Renal cortex interstitium (tissue), 11 donors: ENCODE results near the gene BMP8B. TPM values are rescaled to one million over a fixed set of nuclear protein-coding genes. Genes with fewer than 3 reads are reported as not detected.
A peak's percentile ranks its signal among the peaks of the same experiment; 100 is the strongest.

Experiments used
- DNase-seq, 11 donors: peaks; one replicate each; pipeline ENCODE4 v3.0.0-alpha.2; 2013; ENCODE audit warnings: low read depth in 9 of 11, low spot score in 4 of 11; ENCODE audit errors: extremely low read depth in 1 of 11
- polyA plus RNA-seq, 3 donors: library from polyadenylated mRNA; unstranded; fragments of 120-200 nt; gene quantifications; one replicate each; pipeline ENCODE4 v1.2.1, GENCODE V29; 2013; ENCODE audit not compliant: insufficient read length in 3 of 3

BMP8B gene
- polyA plus RNA-seq, 3 donors: 1.9 to 5.1 (median 2.1) TPM

DNA sequence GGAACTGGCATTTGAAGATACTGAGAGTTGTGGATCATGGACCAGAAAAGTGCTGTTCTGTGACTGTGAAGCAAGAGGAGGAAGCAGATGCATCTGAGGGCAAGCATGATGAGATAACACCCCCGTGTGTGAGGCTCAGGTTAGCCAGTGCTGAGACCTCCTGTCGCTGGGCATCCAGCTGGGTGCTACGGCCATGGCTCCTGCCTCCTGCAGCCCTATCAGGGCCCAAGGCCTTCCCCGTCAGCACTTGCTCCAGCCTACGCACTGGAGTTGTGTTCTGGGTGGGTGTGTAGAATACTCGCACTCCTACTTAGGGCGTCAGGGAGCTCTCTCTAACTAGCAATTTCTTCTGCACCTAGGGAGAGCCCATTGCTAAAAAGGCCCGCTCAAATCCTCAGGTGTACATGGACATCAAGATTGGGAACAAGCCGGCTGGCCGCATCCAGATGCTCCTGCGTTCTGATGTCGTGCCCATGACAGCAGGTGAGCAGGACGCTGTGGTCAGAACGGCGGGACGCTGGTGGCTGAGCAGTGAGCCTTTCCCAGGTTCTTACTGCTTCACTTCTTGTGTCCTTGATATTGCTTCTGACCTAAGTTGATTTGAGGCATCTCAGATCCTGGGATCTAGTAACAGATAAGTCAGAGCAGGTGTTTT lies 43.5 kb downstream of the BMP8B start:
- no peak for DNase-seq

DNA sequence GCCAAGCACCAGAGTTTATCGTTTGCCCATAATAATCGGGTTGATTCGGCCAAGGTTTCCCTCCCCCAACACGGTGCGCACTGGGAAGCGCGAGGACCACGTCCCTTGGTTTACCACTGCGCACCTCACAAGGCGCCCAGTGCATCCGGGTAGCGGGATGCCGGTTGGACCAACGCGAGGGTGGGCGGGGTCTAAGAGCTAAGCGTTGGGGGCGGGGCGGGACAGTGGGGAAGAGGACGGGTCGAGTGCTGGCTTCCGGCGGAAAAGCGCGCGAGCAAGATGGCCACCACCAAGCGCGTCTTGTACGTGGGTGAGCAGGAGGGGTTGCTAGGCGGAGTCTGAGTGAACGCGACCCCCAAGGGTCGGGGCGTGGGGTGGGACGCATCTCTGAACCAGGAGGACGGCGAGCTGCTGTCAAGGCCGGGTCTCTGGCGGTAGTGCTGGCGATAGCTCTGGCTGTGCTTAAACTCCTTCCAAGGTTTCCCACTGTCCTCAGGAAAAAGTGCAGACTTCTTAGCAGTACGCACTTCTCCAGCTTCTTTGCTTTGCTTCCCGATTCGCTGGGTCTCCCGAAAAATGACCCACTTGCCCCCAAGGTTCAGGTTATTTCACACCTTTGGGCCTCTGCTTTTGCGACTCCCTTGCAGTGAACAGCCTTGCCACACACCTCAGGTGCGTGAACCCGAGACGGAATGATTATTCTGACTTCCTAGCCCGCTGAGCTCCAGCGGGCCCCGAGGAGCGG lies 49.9 kb downstream of the BMP8B start, which contains the start of gene PPIE:
Gene PPIE, plus strand, starts transcription at position 261 of the 745 bp plus-strand sequence. Its CDS starts 19 bp downstream, at position 280.
- peak; percentile 66 to 90 (median 84) for DNase-seq

- no peak for DNase-seq
Measured at GRCh38 chr1:39737546-39738169, 51.0 kb downstream of the BMP8B start.

GRCh38 chr1:39735731-39736130 lies 52.9 kb downstream of the BMP8B start:
- no peak for DNase-seq

DNA sequence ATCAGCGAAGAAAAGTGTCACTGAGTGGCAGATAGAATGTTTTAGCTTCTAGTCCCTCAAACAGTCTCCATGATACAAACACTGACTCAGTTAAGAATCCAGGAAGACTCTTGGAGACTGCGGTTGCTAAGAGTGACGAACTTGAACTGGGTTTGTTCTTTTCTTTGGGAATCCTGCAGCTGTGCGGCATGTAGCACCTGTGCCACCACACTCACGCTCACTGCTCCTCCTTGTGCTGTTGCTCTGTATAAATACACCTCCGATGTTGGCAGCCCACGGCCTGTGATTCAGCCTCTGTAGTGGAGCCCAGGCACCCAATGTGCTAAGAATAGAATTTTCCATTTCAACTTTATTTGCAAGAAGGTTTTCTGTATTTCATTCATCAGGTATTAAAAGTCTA lies 55.5 kb downstream of the BMP8B start:
- DNase-seq: no peak

GRCh38 chr1:39732730-39733129 lies 55.9 kb downstream of the BMP8B start:
- no peak for DNase-seq

- no peak for DNase-seq
Measured at GRCh38 chr1:39729842-39730241, 58.8 kb downstream of the BMP8B start.

DNA sequence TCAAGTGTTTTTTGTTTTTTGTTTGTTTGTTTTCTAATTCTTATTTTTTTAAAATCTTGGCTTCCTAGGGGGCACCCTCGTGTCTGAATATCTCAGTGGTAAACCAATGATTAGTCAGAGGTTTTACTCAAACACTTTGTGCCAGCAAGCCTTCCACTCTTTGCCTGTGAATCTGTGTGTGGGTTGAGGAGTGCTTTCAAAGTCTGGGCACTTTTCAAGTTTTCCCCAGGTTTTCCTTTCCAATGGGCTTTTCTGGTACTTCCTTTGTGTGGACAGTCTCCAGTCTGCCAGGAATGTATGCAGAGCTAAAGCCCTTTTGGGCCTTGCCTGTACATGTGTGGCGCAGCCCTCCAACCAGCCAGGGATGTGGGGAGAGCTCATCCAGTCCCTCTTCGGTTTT lies 59.6 kb downstream of the BMP8B start:
- no peak for DNase-seq

- DNase-seq: no peak
Measured at GRCh38 chr1:39727932-39728317, 60.7 kb downstream of the BMP8B start.

DNA sequence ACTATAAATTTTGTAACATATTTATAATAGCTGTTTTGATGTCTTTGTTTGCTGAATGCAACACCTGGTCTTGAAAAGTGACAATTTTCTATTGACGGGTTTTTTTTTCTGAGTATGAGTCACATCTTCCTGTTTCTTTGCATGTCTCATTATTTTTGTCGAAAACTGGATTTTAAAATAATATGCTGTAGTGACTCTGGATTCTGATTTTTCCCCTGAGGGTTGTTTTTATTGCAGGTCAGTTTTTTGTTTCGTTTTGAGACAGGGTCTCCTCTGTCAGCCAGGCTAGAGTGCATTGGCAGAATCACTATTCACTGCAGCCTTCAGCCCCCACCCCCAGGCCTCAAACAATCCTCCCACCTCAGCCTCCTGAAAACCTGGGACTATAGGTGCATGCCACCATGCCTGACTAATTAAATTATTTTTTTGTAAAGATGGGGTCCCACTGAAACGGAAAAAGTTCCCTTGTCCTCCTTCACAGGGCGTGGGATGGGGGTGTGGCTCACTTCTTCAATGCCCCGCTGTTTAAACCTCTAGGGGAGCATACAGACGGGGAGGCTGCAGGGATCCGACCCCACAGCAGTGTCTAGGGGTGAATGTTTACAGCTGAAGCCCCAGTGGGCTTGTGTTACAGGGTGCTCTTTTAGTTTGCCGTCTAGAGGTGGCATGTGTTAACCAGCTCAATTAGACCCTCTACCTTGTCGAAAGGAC lies 61.3 kb downstream of the BMP8B start:
- no peak for DNase-seq

DNA sequence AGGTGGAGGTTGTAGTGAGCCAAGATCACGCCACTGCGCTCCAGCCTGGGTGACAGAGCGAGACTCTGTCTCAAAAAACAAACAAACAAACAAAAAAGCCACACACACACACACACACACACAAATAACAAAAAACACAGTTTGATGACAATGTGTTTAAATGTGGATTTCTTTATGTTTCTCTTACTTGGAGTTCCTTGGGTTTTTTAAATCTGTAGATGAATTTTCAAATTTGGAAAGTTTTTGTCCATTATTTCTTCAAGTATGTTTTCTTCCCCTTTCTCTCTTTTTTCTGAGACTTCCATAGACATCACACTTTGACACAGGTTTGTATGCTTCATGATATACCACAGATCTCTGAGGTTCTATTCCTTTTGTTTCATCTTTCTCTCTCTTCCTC lies 62.1 kb downstream of the BMP8B start:
- DNase-seq: no peak

GRCh38 chr1:39722495-39722894 lies 66.2 kb downstream of the BMP8B start:
- no peak for DNase-seq

DNA sequence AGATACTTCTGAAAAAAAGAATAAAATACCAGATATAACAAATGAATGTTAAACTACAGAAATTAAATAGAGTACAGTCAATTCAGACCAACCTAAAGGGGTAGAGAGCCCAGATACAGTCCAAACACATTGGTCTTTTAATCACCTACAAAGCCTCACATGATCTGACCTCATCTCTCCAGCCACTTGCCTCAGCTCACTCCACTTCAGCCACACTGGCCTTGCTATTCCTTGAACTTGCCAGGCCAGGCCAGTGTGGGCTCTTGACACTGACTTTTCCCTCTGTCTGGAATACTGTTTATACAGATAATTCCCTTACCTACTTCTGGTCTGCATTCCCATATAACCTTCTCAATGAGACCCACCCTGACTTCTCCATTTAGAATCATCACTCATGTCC lies 67.0 kb downstream of the BMP8B start:
- DNase-seq: no peak

- DNase-seq: peak in 9 of 11 donors; percentile 36 to 77 (median 52)
Measured at GRCh38 chr1:39720094-39720999, 68.3 kb downstream of the BMP8B start.

GRCh38 chr1:39717809-39718208 lies 70.9 kb downstream of the BMP8B start:
- DNase-seq: no peak

- no peak for DNase-seq
Measured at GRCh38 chr1:39713557-39713956, 75.1 kb downstream of the BMP8B start.

- DNase-seq: no peak
Measured at GRCh38 chr1:39711966-39712340, 76.7 kb downstream of the BMP8B start.

- no peak for DNase-seq
Measured at GRCh38 chr1:39711104-39711965, 77.3 kb downstream of the BMP8B start.
